HG03571 (cell line): ENCODE results near the gene HELZ.

Experiments
- ATAC-seq: cut with Tn5 transposase; IDR thresholded peaks from one replicate; pipeline ENCODE4 v1.9.1; 2021; ENCODE audit not compliant: unreplicated experiment

Gene HELZ

DNA sequence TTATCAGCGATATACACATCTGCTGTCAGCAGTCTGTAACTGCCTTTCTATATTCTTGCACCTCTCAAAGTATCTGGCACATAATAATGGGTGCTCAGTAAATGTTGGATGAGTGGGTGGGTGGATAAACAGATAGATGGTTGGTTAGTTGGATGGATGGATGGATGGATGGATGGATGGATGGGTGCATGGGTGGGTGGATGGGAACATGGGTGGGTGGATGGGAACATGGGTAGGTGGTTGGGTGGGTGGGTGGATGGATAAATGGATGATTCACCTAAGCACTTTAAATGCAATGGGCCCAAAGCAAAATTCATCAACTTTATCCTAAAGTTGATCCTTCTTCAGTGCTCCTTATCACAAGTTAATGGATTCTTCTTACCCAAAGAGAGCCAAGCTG lies 48.6 kb downstream of the HELZ start:
- ATAC-seq, result no peak

GRCh38 chr17:67194134-67194533 lies 50.9 kb downstream of the HELZ start:
- ATAC-seq, result no peak

DNA sequence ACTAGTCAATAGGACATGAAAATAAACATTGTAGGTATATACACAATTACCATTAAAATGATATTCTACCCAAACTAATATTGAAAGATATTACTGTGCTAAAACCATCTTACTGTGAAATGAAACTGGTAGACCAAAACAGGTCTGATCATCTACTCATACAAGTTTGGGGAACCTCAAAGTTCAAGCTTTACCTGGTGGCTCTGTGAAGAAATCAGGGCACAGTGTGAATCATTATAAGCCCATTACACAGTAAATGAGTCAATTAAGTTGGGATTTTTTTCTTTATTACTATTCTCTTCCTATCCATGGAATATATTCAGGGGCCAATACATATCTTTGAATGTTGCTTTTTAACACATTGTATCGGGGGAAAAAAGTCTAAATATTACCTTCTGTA lies 57.1 kb downstream of the HELZ start:
- ATAC-seq, result no peak

- no peak for ATAC-seq
Measured at GRCh38 chr17:67186782-67187181, 58.2 kb downstream of the HELZ start.

DNA sequence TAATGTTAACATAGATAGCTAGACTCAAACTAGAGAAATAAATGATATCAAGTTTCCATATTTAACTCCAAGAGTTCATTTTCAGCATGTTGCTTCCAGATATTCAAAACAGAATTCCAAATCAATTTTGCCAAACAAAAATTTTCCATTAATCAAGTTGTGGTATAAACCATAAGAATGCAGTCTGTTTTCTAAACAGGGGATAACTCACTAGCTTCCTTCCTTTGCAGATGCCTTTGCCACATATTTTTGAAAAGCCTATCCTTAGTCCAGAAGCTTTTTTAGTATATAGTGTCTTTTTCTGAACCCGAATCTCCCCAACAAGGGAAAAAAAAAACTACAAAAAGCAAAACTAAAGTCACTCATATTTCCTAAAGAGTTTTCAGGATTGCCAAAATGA lies 61.5 kb downstream of the HELZ start:
- ATAC-seq, result no peak

DNA sequence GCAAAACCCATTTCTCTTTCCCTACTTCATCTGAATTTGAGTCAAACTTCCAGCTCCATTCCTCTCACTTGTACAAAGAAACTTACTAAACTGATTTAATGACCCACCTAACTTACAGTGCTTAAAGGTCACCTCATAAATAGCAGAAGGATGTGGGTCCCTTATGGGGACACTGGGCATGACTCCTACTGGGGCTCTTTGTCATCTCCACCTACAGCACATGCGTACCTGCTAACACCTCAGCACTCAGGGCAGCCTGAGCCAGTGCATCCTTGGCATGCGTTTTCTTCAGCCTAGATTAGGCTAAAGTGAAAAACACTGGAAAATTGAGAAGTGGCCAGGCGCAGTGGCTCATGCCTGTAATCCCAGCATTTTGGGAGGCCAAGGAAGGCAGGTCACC lies 63.2 kb downstream of the HELZ start:
- ATAC-seq, result no peak

DNA sequence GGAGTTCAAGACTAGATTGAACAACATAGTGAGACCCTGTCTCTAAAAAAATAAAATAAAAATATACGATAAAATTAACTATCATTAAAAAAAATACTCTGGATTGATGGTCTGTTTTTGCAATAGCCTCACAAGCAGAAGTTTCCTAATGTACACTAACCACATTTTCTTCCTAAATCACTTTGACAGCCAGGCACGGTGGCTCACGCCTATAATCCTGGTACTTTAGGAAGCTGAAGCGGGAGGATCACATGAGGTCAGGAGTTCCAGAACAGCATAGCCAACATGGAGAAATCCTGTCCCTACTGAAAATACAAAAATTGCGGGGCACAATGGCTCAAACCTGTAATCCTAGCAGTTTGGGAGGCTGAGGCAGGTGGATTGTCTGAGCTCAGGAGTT lies 64.7 kb downstream of the HELZ start:
- no peak for ATAC-seq

- ATAC-seq, result no peak
Measured at GRCh38 chr17:67178555-67178954, 66.4 kb downstream of the HELZ start.

- ATAC-seq, result no peak
Measured at GRCh38 chr17:67177732-67178131, 67.3 kb downstream of the HELZ start.

GRCh38 chr17:67174190-67174589 lies 70.8 kb downstream of the HELZ start:
- ATAC-seq, result no peak

DNA sequence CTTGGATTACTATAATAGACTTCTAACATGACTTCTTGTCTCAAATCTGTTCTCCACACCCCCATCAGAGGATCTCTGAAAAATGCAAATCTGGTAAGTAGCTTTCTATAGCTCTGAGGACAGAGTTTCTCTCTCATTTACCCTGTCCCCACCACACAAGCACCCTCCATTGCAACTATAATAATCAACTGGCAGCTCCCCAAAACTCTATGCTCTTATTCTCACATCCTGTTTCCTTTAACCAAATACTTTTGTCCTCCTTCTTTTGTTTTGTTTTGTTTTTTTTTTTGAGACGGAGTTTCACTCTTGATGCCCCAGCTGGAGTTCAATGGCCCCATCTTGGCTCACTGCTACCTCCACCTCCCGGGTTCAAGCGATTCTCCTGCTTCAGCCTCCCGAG lies 73.4 kb downstream of the HELZ start:
- ATAC-seq, result peak; percentile 90

DNA sequence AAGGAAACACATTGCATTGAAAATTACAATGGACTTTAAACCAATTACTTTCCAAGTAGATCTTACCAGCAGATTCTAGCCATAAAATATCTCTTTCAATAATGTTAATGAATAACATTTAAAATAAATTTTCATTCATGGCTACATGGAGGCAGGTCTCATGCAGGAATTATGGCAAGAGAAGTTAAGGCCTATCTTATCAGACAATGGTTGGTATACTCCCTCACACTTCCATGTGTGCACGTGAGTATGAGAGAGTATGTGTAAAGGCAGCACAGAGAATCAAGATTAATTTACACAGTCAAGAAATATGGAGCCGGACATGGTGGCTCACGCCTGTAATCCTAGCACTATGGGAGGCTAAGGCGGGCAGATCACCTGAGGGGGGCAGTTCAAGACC lies 76.5 kb downstream of the HELZ start:
- no peak for ATAC-seq

DNA sequence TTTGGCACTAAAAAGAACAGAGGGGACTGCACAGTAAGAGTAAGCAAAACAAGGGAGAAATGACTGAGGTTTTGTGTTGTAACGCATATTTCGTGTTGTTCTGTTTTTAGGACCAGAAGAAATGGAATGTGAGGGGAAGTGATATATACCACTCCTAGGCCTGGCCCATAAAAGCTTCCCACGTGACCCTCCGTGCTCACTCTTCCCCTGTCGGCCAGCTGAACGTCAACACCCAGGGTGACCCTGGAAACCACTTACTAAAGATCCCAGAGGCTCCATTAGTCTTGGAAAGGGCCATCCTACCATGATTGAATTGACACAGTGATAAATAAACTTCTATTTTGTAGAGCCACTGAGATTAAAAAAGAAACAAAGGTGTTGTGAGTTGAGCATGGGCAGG lies 79.8 kb downstream of the HELZ start:
- ATAC-seq, result no peak

- no peak for ATAC-seq
Measured at GRCh38 chr17:67164302-67164701, 80.7 kb downstream of the HELZ start.

DNA sequence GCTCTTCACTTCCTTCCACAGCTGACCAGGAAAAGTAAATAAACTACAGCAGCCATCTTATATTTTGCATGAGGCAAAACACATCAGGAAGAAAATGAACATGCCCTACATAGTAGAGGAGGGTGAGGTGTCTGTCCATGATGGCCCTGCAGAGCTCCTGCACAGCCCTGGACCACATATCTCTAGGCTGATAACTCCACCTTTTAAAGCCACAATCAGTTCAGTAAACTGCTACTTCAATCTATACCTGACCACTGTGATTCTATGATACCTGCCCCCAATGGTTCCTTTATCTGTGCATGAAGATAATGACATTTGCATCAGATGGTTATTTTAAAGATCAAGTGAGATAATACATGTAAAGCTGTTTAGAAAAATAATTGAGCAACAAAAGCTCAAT lies 82.2 kb downstream of the HELZ start:
- ATAC-seq, result no peak

GRCh38 chr17:67161573-67161972 lies 83.4 kb downstream of the HELZ start:
- no peak for ATAC-seq

DNA sequence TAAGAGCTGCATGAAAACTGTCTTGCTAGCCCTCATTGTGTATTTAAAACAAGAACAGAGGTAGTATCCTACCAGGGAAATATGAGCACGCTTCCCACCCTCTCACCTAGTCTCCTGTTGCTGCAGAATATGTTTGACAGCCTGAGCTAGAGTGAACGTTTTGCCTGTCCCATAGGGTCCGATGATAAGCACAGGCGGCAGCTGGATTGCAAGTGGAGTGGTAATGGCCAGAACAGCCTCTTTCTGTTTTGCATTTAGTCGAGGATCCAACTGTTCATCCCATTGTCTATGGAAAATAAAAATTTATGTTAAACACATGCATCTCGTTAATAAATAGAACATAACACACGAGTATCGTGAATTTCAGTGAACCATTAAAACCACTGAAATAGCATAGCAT lies 84.2 kb downstream of the HELZ start:
- ATAC-seq, result no peak

DNA sequence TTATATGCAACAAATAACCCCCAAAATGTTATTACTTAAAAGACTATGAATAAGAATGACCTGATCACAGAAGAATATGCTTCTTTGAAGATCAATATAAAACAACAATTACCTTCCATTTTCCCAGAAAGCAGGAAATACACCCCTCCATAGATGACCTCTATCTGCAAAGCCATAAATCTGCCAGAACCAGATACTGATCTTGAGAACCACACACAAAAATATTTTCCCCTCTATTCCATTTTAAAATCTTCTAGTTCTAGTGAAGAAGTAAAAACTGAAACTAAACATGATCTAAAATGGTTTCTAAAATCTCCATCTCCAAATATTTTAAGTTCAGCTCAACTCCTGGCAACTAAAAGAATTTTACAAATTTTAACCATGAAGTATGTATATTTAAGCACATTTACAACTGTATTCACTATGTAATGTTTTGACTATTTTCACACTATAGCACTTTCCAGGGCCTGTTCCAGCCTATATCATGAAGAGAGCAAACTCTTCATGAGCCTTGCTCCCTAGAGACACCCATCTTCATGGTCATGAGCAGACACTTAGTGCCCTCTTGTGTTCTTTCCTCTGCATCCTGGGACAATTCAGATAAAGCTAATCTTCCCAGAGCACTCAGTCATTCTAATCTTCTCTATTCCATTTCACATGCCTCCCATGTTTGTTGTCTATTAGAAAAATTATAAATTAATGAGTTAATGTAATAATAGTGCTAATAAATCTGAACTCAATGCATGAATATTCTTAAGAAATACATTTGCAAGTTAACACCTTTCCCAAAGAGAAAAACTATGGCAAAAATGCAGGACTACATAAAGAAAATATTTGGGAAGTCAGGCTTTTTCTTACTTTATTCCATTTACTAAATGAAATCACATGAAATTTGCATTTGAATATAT lies 87.0 kb downstream of the HELZ start:
- ATAC-seq, result no peak

DNA sequence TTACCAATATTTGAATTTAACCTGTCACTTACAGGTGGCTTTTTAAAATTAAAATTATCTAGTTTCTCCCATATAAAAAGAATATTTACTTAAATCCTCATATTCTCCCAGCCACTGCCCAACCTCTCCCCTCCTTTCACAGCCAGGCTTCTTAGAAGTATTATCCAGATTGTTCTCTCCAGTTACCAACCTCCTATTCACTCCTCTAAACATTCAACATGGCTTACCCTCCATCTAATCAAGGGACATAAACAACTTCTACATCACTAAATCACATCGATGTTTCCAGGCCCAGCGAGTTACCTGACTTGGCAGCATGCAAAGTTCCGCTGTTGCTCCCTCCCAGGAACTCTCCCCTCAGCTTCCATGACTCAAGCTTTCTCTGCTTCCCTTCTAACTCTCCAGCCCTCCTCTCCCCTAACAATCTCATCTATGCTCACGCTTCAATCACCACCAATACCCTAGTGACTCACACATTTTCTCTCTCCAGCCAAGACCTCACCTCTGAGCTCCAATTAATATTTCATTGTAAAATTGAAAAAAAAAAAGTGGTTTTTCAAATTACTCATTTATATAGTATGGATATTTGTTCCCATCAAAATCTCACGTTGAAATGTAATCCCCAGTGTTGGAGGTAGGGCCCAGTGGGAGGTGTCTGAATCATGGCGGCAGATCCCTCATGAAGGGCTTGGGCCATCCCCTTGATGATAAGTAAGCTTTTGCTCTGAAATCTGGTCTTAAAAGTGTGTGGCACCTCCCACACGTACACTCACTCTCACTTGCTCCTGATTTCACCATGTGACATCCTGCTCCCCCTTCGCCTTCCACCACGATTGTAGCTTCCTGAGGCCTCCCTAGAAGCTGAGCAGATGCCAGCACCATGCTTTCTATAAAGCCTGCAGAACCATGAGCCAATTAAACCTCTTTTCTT lies 88.5 kb downstream of the HELZ start:
- no peak for ATAC-seq

DNA sequence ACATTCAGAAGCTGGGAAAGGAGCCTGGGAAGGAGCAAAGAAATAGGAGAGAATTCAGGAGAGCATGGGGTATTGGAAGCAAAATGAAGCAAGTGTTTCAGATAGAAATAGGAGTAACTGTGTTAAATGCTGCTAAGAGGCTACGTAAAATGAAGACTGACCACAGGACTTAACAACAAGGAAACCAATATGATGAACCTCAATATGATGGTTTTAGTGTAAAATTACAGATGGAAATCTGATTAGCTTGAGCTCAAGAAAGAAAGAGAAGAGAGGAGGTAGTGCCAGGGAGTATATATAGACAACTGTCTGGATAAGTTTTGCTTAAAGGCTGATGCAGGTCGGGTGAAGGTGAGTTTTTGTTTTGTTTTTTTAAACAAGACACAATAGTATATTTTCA lies 92.2 kb downstream of the HELZ start:
- no peak for ATAC-seq

- ATAC-seq, result no peak
Measured at GRCh38 chr17:67151717-67152116, 93.3 kb downstream of the HELZ start.

DNA sequence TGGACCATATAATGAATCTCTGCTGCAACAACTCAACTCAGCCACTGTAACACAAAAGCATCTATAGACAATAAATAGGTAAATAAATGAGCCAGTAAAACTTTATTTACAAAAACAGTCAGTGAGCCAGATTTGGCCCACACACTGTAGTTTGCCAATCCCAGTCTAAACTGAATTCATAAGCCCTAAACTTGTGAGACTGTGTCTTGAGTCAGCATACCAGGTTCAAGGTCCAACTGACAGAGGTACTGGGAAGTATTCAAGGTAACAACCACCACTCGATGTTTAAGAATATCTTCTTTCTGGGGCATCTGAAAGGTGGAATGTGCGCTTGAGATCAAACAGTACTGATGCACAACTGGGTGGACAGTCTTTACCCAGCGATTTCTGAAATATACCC lies 94.2 kb downstream of the HELZ start:
- no peak for ATAC-seq
